ENCODE measurements around the gene LRRC10. TPM values are rescaled to one million over a fixed set of nuclear protein-coding genes. Genes with fewer than 3 reads are reported as not detected.

The LRRC10 gene
- total RNA-seq (2021) (not detected in 2 replicates), Bru-seq, nascent RNA (not detected), BruChase-seq, experiment 1, labeled RNA remaining after a 2-hour chase (not detected), BruChase-seq, experiment 2, labeled RNA remaining after a 6-hour chase (not detected)
- long read RNA-seq = 0 reads

- H4K20me1 ChIP-seq (ENCODE audit: insufficient read depth) = no peaks in the 10 kb centered on the region
- POLR2A ChIA-PET (ENCODE audit: unreplicated experiment) = no interaction called here
- no peaks in the 10 kb centered on the region for H3K79me2 ChIP-seq (ENCODE audit: low read depth)
- H3K4me2 ChIP-seq = no peak within 1 kb of the TSS
- H3K27ac ChIP-seq = no peak within 1 kb of the TSS
- H3F3A ChIP-seq (ENCODE audit: insufficient read depth, low read depth) = no peaks in the 10 kb centered on the region
- intact Hi-C loops (cut with micrococcal nuclease; ENCODE audit: unreplicated experiment) = no loop called here
- CTCF ChIA-PET = no interaction called here
- no peak for TF ChIP-seq EZH2 (IDR thresholded peaks at IDR 0.05; ENCODE audit: low read depth)
- TF ChIP-seq CTCF (conservative IDR thresholded peaks at IDR 0.05) = no peak
- H3K4me1 ChIP-seq (replicated peaks; ENCODE audit: insufficient read depth) = no peaks in the 10 kb centered on the region
- no peak within 1 kb of the TSS for H3K4me3 ChIP-seq
- no peak for DNase-seq
- no peak within 1 kb of the TSS for H2AFZ ChIP-seq
- no peaks in the 10 kb centered on the region for H3K36me3 ChIP-seq (ENCODE audit: low read depth)
- H3K27me3 ChIP-seq (ENCODE audit: insufficient read depth, low read depth) = no peaks in the 10 kb centered on the region; the same call in 1 of the 2 replicates
- no TSS peak for BruUV-seq (replicated peaks)
- no peaks in the 10 kb centered on the region for H3K9me2 ChIP-seq (ENCODE audit: insufficient read depth)
- H3K9me3 ChIP-seq (ENCODE audit: insufficient read depth, low read depth) = no peaks in the 10 kb centered on the region; the same call in 1 of the 2 replicates
Observed at GRCh38 chr12:69610729-69611128, at the start of gene LRRC10. TSS of gene LRRC10 (minus strand) at chr12:69610907. CDS start at chr12:69610838, 69 bp downstream.

- H3F3A ChIP-seq (ENCODE audit: insufficient read depth, low read depth) = no peaks in the 10 kb centered on the region
- intact Hi-C loops (cut with micrococcal nuclease; ENCODE audit: unreplicated experiment) = no loop called here
- ChIA-PET POLR2A (ENCODE audit: unreplicated experiment) (no interaction called here), CTCF (no interaction called here)
- no peaks in the 10 kb centered on the region for H3K79me2 ChIP-seq (ENCODE audit: low read depth)
- no peak for TF ChIP-seq CTCF (conservative IDR thresholded peaks at IDR 0.05)
- no peak for TF ChIP-seq EZH2 (IDR thresholded peaks at IDR 0.05; ENCODE audit: low read depth)
- no peaks in the 10 kb centered on the region for H4K20me1 ChIP-seq (ENCODE audit: insufficient read depth)
- no peaks in the 10 kb centered on the region for H3K9me2 ChIP-seq (ENCODE audit: insufficient read depth)
- no peak for DNase-seq
- BruUV-seq (replicated peaks) = no TSS peak
- H2AFZ ChIP-seq = no peak overlapping the region
- no peak overlapping the region for H3K4me3 ChIP-seq
- no peaks in the 10 kb centered on the region for H3K36me3 ChIP-seq (ENCODE audit: low read depth)
- no peak overlapping the region for H3K4me2 ChIP-seq
- no peaks in the 10 kb centered on the region for H3K27me3 ChIP-seq (ENCODE audit: insufficient read depth, low read depth)
- no peaks in the 10 kb centered on the region for H3K4me1 ChIP-seq (replicated peaks; ENCODE audit: insufficient read depth)
- no peak overlapping the region for H3K27ac ChIP-seq
- H3K9me3 ChIP-seq (ENCODE audit: insufficient read depth, low read depth) = no peaks in the 10 kb centered on the region
Observed at GRCh38 chr12:69660164-69660863, 49.6 kb upstream of the LRRC10 start.

- H3F3A ChIP-seq (ENCODE audit: insufficient read depth, low read depth) = no peaks in the 10 kb centered on the region
- H3K27me3 ChIP-seq (ENCODE audit: insufficient read depth, low read depth) = no peaks in the 10 kb centered on the region
- TF ChIP-seq CTCF (conservative IDR thresholded peaks at IDR 0.05) (no peak), EZH2 (IDR thresholded peaks at IDR 0.05; ENCODE audit: low read depth) (no peak)
- no peak overlapping the region for H2AFZ ChIP-seq
- intact Hi-C loops (cut with micrococcal nuclease; ENCODE audit: unreplicated experiment) = no loop called here
- no peak overlapping the region for H3K4me2 ChIP-seq
- ChIA-PET CTCF (no interaction called here), POLR2A (ENCODE audit: unreplicated experiment) (no interaction called here)
- BruUV-seq (replicated peaks) = no TSS peak
- no peaks in the 10 kb centered on the region for H4K20me1 ChIP-seq (ENCODE audit: insufficient read depth)
- H3K4me3 ChIP-seq = no peak overlapping the region
- H3K4me1 ChIP-seq (replicated peaks; ENCODE audit: insufficient read depth) = no peaks in the 10 kb centered on the region
- no peak overlapping the region for H3K27ac ChIP-seq
- no peaks in the 10 kb centered on the region; the same call in 1 of the 2 replicates for H3K9me3 ChIP-seq (ENCODE audit: insufficient read depth, low read depth)
- H3K79me2 ChIP-seq (ENCODE audit: low read depth) = no peaks in the 10 kb centered on the region
- DNase-seq = no peak
- no peaks in the 10 kb centered on the region for H3K36me3 ChIP-seq (ENCODE audit: low read depth)
- no peaks in the 10 kb centered on the region for H3K9me2 ChIP-seq (ENCODE audit: insufficient read depth)
Observed at GRCh38 chr12:69658203-69658602, 47.5 kb upstream of the LRRC10 start.
